ENCODE measurements around the gene ACSM6. TPM values are rescaled to one million over a fixed set of nuclear protein-coding genes. Genes with fewer than 3 reads are reported as not detected.
"Not testable (repeated sequence)": the region's sequence is repeated elsewhere in the genome, so short reads cannot be mapped to it uniquely, and the experiment has no call there.

Gene ACSM6
- total RNA-seq, 1 experiment from 2014 or later = 0.10 TPM

- in situ Hi-C loops (cut with HindIII; ENCODE audit: low pct_unique_long_range_greater_than_20kb, low sequenced_read_pairs) = loop anchor here (25.0 kb wide), 1 partner anchor 125 kb away; no protein-coding TSS in a partner anchor
- DNase-seq (ENCODE audit: low read depth) = no peak
Measured at GRCh38 chr10:95237376-95238170, 43.5 kb downstream of the ACSM6 start.

- in situ Hi-C loops (cut with HindIII; ENCODE audit: low pct_unique_long_range_greater_than_20kb, low sequenced_read_pairs) = loop anchor here (25.0 kb wide), 1 partner anchor 122 kb away; no protein-coding TSS in a partner anchor
Measured at GRCh38 chr10:95240096-95240495, 46.1 kb downstream of the ACSM6 start.

GRCh38 chr10:95240811-95241210 is 46.8 kb downstream of the ACSM6 start:
- no peak for DNase-seq (ENCODE audit: low read depth)
- in situ Hi-C loops (cut with HindIII; ENCODE audit: low pct_unique_long_range_greater_than_20kb, low sequenced_read_pairs) = loop anchor here (25.0 kb wide), 1 partner anchor 121 kb away; no protein-coding TSS in a partner anchor

More at GRCh38 chr10:95240096-95240495, 46.1 kb downstream of the ACSM6 start:
- not testable (repeated sequence) for DNase-seq (ENCODE audit: low read depth)

- no peak for DNase-seq (ENCODE audit: low read depth)
Measured at GRCh38 chr10:95241533-95241932, 47.5 kb downstream of the ACSM6 start.

GRCh38 chr10:95242581-95243317 is 48.7 kb downstream of the ACSM6 start:
- in situ Hi-C loops (cut with HindIII; ENCODE audit: low pct_unique_long_range_greater_than_20kb, low sequenced_read_pairs) = loop anchor here (25.0 kb wide), 1 partner anchor 120 kb away; no protein-coding TSS in a partner anchor
- DNase-seq (ENCODE audit: low read depth) = peak; percentile 63

More at GRCh38 chr10:95241533-95241932, 47.5 kb downstream of the ACSM6 start:
- in situ Hi-C loops (cut with HindIII; ENCODE audit: low pct_unique_long_range_greater_than_20kb, low sequenced_read_pairs) = loop anchor here (25.0 kb wide), 1 partner anchor 121 kb away; no protein-coding TSS in a partner anchor

- DNase-seq (ENCODE audit: low read depth) = no peak
- in situ Hi-C loops (cut with HindIII; ENCODE audit: low pct_unique_long_range_greater_than_20kb, low sequenced_read_pairs) = loop anchor here (25.0 kb wide), 1 partner anchor 119 kb away; no protein-coding TSS in a partner anchor
Measured at GRCh38 chr10:95243318-95243617, 49.2 kb downstream of the ACSM6 start.

GRCh38 chr10:95244152-95244551 is 50.1 kb downstream of the ACSM6 start:
- in situ Hi-C loops (cut with HindIII; ENCODE audit: low pct_unique_long_range_greater_than_20kb, low sequenced_read_pairs) = loop anchor here (25.0 kb wide), 1 partner anchor 118 kb away; no protein-coding TSS in a partner anchor
- DNase-seq (ENCODE audit: low read depth) = no peak

- DNase-seq (ENCODE audit: low read depth) = no peak
- in situ Hi-C loops (cut with HindIII; ENCODE audit: low pct_unique_long_range_greater_than_20kb, low sequenced_read_pairs) = loop anchor here (25.0 kb wide), 1 partner anchor 117 kb away; no protein-coding TSS in a partner anchor
Measured at GRCh38 chr10:95245425-95246055, 51.5 kb downstream of the ACSM6 start.

GRCh38 chr10:95246582-95247051 is 52.6 kb downstream of the ACSM6 start:
- in situ Hi-C loops (cut with HindIII; ENCODE audit: low pct_unique_long_range_greater_than_20kb, low sequenced_read_pairs) = loop anchor here (25.0 kb wide), 1 partner anchor 116 kb away; no protein-coding TSS in a partner anchor
- peak; percentile 63 for DNase-seq (ENCODE audit: low read depth)

GRCh38 chr10:95247200-95247880 is 53.3 kb downstream of the ACSM6 start:
- in situ Hi-C loops (cut with HindIII; ENCODE audit: low pct_unique_long_range_greater_than_20kb, low sequenced_read_pairs) = loop anchor here (25.0 kb wide), 1 partner anchor 115 kb away; no protein-coding TSS in a partner anchor
- no peak for DNase-seq (ENCODE audit: low read depth)

GRCh38 chr10:95247881-95248583 is 54.0 kb downstream of the ACSM6 start:
- DNase-seq (ENCODE audit: low read depth) = no peak
- in situ Hi-C loops (cut with HindIII; ENCODE audit: low pct_unique_long_range_greater_than_20kb, low sequenced_read_pairs) = loop anchor here (25.0 kb wide), 1 partner anchor 114 kb away; no protein-coding TSS in a partner anchor

- in situ Hi-C loops (cut with HindIII; ENCODE audit: low pct_unique_long_range_greater_than_20kb, low sequenced_read_pairs) = loop anchor here (25.0 kb wide), 1 partner anchor 113 kb away; no protein-coding TSS in a partner anchor
- DNase-seq (ENCODE audit: low read depth) = no peak
Measured at GRCh38 chr10:95248989-95249388, 55.0 kb downstream of the ACSM6 start.

GRCh38 chr10:95249467-95249866 is 55.4 kb downstream of the ACSM6 start:
- in situ Hi-C loops (cut with HindIII; ENCODE audit: low pct_unique_long_range_greater_than_20kb, low sequenced_read_pairs) = loop anchor here (25.0 kb wide), 1 partner anchor 113 kb away; no protein-coding TSS in a partner anchor
- DNase-seq (ENCODE audit: low read depth) = no peak

- no peak for DNase-seq (ENCODE audit: low read depth)
- in situ Hi-C loops (cut with HindIII; ENCODE audit: low pct_unique_long_range_greater_than_20kb, low sequenced_read_pairs) = no loop called here
Measured at GRCh38 chr10:95250856-95251255, 56.8 kb downstream of the ACSM6 start.

GRCh38 chr10:95253007-95253406 is 59.0 kb downstream of the ACSM6 start:
- in situ Hi-C loops (cut with HindIII; ENCODE audit: low pct_unique_long_range_greater_than_20kb, low sequenced_read_pairs) = no loop called here

GRCh38 chr10:95253686-95254085 is 59.6 kb downstream of the ACSM6 start:
- no peak for DNase-seq (ENCODE audit: low read depth)
- in situ Hi-C loops (cut with HindIII; ENCODE audit: low pct_unique_long_range_greater_than_20kb, low sequenced_read_pairs) = no loop called here

More at GRCh38 chr10:95253007-95253406, 59.0 kb downstream of the ACSM6 start:
- no peak for DNase-seq (ENCODE audit: low read depth)

GRCh38 chr10:95254629-95255028 is 60.6 kb downstream of the ACSM6 start:
- DNase-seq (ENCODE audit: low read depth) = no peak
- in situ Hi-C loops (cut with HindIII; ENCODE audit: low pct_unique_long_range_greater_than_20kb, low sequenced_read_pairs) = no loop called here

Data from Caki2 (cell line).